Ishikawa (cell line): Measurements from ENCODE around the gene DPH2.

Experiments
- CEBPB ChIP-seq: IDR thresholded peaks from 2 replicates; pipeline ENCODE4 v1.6.1; 2012
- EGR1 ChIP-seq: IDR thresholded peaks from 2 replicates; pipeline ENCODE4 v1.6.1; 2012
- EP300 ChIP-seq: IDR thresholded peaks from 2 replicates; pipeline ENCODE4 v1.6.1; 2012; ENCODE audit warnings: borderline replicate concordance
- RAD21 ChIP-seq: IDR thresholded peaks from 2 replicates; pipeline ENCODE4 v1.6.1; 2012; ENCODE audit warnings: low read depth
- TCF12 ChIP-seq: IDR thresholded peaks from 2 replicates; pipeline ENCODE4 v1.6.1; 2012; ENCODE audit warnings: low read depth

GRCh38 chr1:43982808-43983207 is 13.0 kb downstream of the DPH2 start:
- TF ChIP-seq CEBPB (no peak), EGR1 (no peak), RAD21 (no peak), EP300 (no peak), TCF12 (no peak)
